ENCODE measurements around the gene PRKCH.

PRKCH gene

GRCh38 chr14:61569308-61569707 is 247.9 kb downstream of the PRKCH start:
- H2AFZ ChIP-seq (ENCODE audit: low read depth, low read length), result no peak overlapping the region
- peaks cover 41% of the 10 kb centered on the region for H3K4me1 ChIP-seq (ENCODE audit: insufficient read depth, low read length)
- peaks cover 15% of the 10 kb centered on the region for H3K27me3 ChIP-seq (ENCODE audit: insufficient read depth, low read length, poor library complexity)
- TF ChIP-seq CTCF (IDR thresholded peaks at IDR 0.05; ENCODE audit: borderline replicate concordance, extremely low read depth, low read length, poor library complexity, severe bottlenecking), result no peak
- no peak for DNase-seq
- no peaks in the 10 kb centered on the region for H3K36me3 ChIP-seq (ENCODE audit: insufficient read depth, low read length)
- no peaks in the 10 kb centered on the region for H3K79me2 ChIP-seq (ENCODE audit: insufficient read depth, low read length)
- H3K4me3 ChIP-seq (ENCODE audit: low read depth in 1 of 2, low read length in 2 of 2), result peak overlapping the region in 1 of 2 experiments; percentile 51; a peak in 2 of 4 replicates
- peak overlapping the region; percentile 84 for H3K4me2 ChIP-seq (ENCODE audit: insufficient read depth, low read length)
- peaks cover 7% of the 10 kb centered on the region; the same call in 1 of the 2 replicates for H4K20me1 ChIP-seq (ENCODE audit: insufficient read depth, low read length)
- peak overlapping the region; percentile 75 for H3K27ac ChIP-seq (ENCODE audit: low read length)
- ATAC-seq (ENCODE audit: insufficient read depth, low read depth), result no peak
- H3K9me3 ChIP-seq (ENCODE audit: insufficient read depth, low read length, severe bottlenecking), result no peaks in the 10 kb centered on the region
- H3K9ac ChIP-seq (ENCODE audit: low read depth, low read length), result peak overlapping the region; percentile 54

- peaks cover 7% of the 10 kb centered on the region; the same call in 1 of the 2 replicates for H4K20me1 ChIP-seq (ENCODE audit: insufficient read depth, low read length)
- peaks cover 41% of the 10 kb centered on the region for H3K4me1 ChIP-seq (ENCODE audit: insufficient read depth, low read length)
- ATAC-seq (ENCODE audit: insufficient read depth, low read depth) (peak; percentile 63), DNase-seq (peak; percentile 69)
- peak overlapping the region; percentile 84 for H3K4me2 ChIP-seq (ENCODE audit: insufficient read depth, low read length)
- H3K79me2 ChIP-seq (ENCODE audit: insufficient read depth, low read length), result no peaks in the 10 kb centered on the region
- H3K4me3 ChIP-seq (ENCODE audit: low read depth in 1 of 2, low read length in 2 of 2), result peak overlapping the region in 1 of 2 experiments; percentile 51; a peak in 2 of 4 replicates
- no peak for TF ChIP-seq CTCF (IDR thresholded peaks at IDR 0.05; ENCODE audit: borderline replicate concordance, extremely low read depth, low read length, poor library complexity, severe bottlenecking)
- TF ChIP-seq EZH2 (IDR thresholded peaks at IDR 0.05; ENCODE audit: borderline replicate concordance, low read depth, low read length, severe bottlenecking), result no peak
- H3K9ac ChIP-seq (ENCODE audit: low read depth, low read length), result peak overlapping the region; percentile 54
- H3K27me3 ChIP-seq (ENCODE audit: insufficient read depth, low read length, poor library complexity), result peaks cover 19% of the 10 kb centered on the region
- 0 out of 2 replicates have a peak overlapping the region, but pooled peaks have one; percentile 10 for H2AFZ ChIP-seq (ENCODE audit: low read depth, low read length)
- no peaks in the 10 kb centered on the region for H3K9me3 ChIP-seq (ENCODE audit: insufficient read depth, low read length, severe bottlenecking)
- peak overlapping the region; percentile 75 for H3K27ac ChIP-seq (ENCODE audit: low read length)
- H3K36me3 ChIP-seq (ENCODE audit: insufficient read depth, low read length), result no peaks in the 10 kb centered on the region
Measured at GRCh38 chr14:61569812-61570548, 248.6 kb downstream of the PRKCH start.

GRCh38 chr14:61570549-61571290 is 249.3 kb downstream of the PRKCH start:
- peaks cover 25% of the 10 kb centered on the region for H3K27me3 ChIP-seq (ENCODE audit: insufficient read depth, low read length, poor library complexity)
- no peak overlapping the region for H3K4me3 ChIP-seq (ENCODE audit: low read depth in 1 of 2, low read length in 2 of 2)
- no peak for TF ChIP-seq EZH2 (IDR thresholded peaks at IDR 0.05; ENCODE audit: borderline replicate concordance, low read depth, low read length, severe bottlenecking)
- H3K27ac ChIP-seq (ENCODE audit: low read length), result no peak overlapping the region
- ATAC-seq (ENCODE audit: insufficient read depth, low read depth) (no peak), DNase-seq (no peak)
- no peaks in the 10 kb centered on the region for H3K36me3 ChIP-seq (ENCODE audit: insufficient read depth, low read length)
- no peaks in the 10 kb centered on the region for H3K9me3 ChIP-seq (ENCODE audit: insufficient read depth, low read length, severe bottlenecking)
- no peak overlapping the region for H2AFZ ChIP-seq (ENCODE audit: low read depth, low read length)
- peak overlapping the region; percentile 84 for H3K4me2 ChIP-seq (ENCODE audit: insufficient read depth, low read length)
- H3K9ac ChIP-seq (ENCODE audit: low read depth, low read length), result no peak overlapping the region
- peaks cover 41% of the 10 kb centered on the region for H3K4me1 ChIP-seq (ENCODE audit: insufficient read depth, low read length)
- H3K79me2 ChIP-seq (ENCODE audit: insufficient read depth, low read length), result no peaks in the 10 kb centered on the region
- peaks cover 7% of the 10 kb centered on the region; the same call in 1 of the 2 replicates for H4K20me1 ChIP-seq (ENCODE audit: insufficient read depth, low read length)

- DNase-seq (no peak), ATAC-seq (ENCODE audit: insufficient read depth, low read depth) (no peak)
- H3K36me3 ChIP-seq (ENCODE audit: insufficient read depth, low read length), result no peaks in the 10 kb centered on the region
- no peaks in the 10 kb centered on the region for H3K79me2 ChIP-seq (ENCODE audit: insufficient read depth, low read length)
- H4K20me1 ChIP-seq (ENCODE audit: insufficient read depth, low read length), result peaks cover 7% of the 10 kb centered on the region; the same call in 1 of the 2 replicates
- H3K9me3 ChIP-seq (ENCODE audit: insufficient read depth, low read length, severe bottlenecking), result no peaks in the 10 kb centered on the region
- TF ChIP-seq EZH2 (IDR thresholded peaks at IDR 0.05; ENCODE audit: borderline replicate concordance, low read depth, low read length, severe bottlenecking) (peak; percentile 36), CTCF (IDR thresholded peaks at IDR 0.05; ENCODE audit: borderline replicate concordance, extremely low read depth, low read length, poor library complexity, severe bottlenecking) (no peak)
- no peak overlapping the region for H3K27ac ChIP-seq (ENCODE audit: low read length)
- no peak overlapping the region for H3K9ac ChIP-seq (ENCODE audit: low read depth, low read length)
- no peak overlapping the region for H3K4me2 ChIP-seq (ENCODE audit: insufficient read depth, low read length)
- H3K27me3 ChIP-seq (ENCODE audit: insufficient read depth, low read length, poor library complexity), result peaks cover 32% of the 10 kb centered on the region
- H3K4me3 ChIP-seq (ENCODE audit: low read depth in 1 of 2, low read length in 2 of 2), result no peak overlapping the region
- H3K4me1 ChIP-seq (ENCODE audit: insufficient read depth, low read length), result peaks cover 41% of the 10 kb centered on the region
- no peak overlapping the region for H2AFZ ChIP-seq (ENCODE audit: low read depth, low read length)
Measured at GRCh38 chr14:61571917-61572316, 250.5 kb downstream of the PRKCH start.
